ENCODE data around the gene NOP10. TPM values are rescaled to one million over a fixed set of nuclear protein-coding genes. Genes with fewer than 3 reads are reported as not detected.

The NOP10 gene
- polyA plus RNA-seq, 2 of the 4 experiments (the other 2 are of a cell fraction), result 451 to 502 TPM

DNA sequence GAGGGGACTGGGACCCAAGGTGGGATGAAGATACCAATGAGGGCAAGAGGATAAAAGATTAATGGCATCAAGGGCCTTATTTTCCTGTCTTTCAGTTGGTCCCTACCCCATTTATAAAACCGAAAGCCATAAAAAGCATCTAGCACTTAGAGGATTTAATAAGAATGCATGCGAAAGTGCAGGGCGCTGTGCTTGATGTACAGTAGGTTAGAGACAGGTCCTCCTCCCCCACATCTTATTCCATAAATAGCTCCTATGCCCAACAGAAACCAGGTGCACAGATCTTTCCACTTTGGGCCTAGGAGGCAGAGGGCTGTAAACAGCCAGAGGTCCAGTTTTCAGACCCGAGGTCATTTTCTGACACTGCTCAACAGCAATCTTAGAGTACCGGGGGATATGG is 22.9 kb upstream of the NOP10 start (continued):
- TF ChIP-seq CBX2 (IDR thresholded peaks at IDR 0.05; ENCODE audit: borderline replicate concordance, low read depth) (no peak), NR3C1 (IDR thresholded peaks at IDR 0.05) (no peak)

DNA sequence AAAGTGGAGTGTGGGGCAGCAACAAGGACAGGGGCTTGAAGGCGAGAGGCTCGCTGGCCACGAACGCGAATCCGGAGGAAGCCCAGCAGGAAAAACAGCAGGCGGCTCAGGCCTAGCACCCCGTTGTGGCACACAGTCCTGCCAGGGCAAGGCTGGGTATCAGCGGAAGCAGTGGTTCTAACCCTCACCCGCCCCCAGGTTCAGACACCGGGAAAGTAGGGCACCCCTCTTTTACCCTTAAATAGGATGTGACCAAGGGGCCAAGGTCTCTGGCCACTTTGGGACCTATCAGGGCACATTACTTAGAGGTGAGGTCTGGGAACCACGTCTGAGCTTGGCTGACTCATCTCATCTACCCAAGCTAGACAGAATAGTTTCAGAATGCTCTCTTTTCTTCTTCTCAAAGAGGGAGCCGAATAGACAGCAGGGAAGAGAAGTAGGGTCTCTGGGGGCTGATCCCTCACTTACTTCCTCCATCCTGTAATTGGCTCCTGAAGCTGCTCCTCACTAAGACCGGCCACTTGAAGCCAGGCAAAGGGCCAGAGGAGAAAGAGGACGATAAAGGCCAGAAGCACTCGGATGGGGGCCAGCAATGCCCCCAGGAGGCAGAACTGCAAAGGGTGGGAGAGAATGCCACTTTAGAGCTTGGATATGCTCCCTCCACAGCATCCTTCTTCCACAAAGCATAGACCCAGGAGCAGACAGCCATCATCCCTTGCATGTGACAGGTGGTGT is 22.3 kb upstream of the NOP10 start:
- ATAC-seq (no peak), FAIRE-seq (no peak), DNase-seq (ENCODE audit: low read depth in 1 of 2, low spot score in 1 of 2) (no peak)
- ChIA-PET CTCF (interaction anchor here (0.9 to 4.3 kb wide), 8 partner anchors 10 to 256 kb away, joined by 3 to 80 read pairs (median 20); partner anchors contain the start of genes NOP10 and NUTM1), POLR2A (interaction anchor here (2.0 kb wide), 1 partner anchor 10 kb away, joined by 9 read pairs; no protein-coding TSS in a partner anchor)
- TF ChIP-seq MYC (IDR thresholded peaks at IDR 0.05; ENCODE audit: borderline replicate concordance, low read length), result no peak
- peak overlapping the region; percentile 87 for H3K4me2 ChIP-seq
- no peaks in the 10 kb centered on the region for H3K9me3 ChIP-seq
- 91% methylated on average over 16 of the region's 16 CpGs for WGBS (ENCODE audit: missing lambda C conversion rate)
- 0 out of 3 replicates have a peak overlapping the region, but pooled peaks have one; percentile 97 for H3K4me3 ChIP-seq
- H3K4me1 ChIP-seq, result peaks cover 19% of the 10 kb centered on the region
- H3K27ac ChIP-seq, result peak overlapping the region in 1 of 2 experiments; percentile 97; a peak in 1 of 6 replicates

- H3K4me1 ChIP-seq, result peaks cover 23% of the 10 kb centered on the region
- no peak overlapping the region for H3K27ac ChIP-seq
- DNase-seq (ENCODE audit: low read depth in 1 of 2, low spot score in 1 of 2) (no peak), FAIRE-seq (no peak), ATAC-seq (no peak)
- H3K4me3 ChIP-seq, result no peak overlapping the region
- no peak overlapping the region for H3K4me2 ChIP-seq
- 95% methylated on average over 8 of the region's 8 CpGs for WGBS (ENCODE audit: missing lambda C conversion rate)
- no peak for TF ChIP-seq RFX5 (IDR thresholded peaks at IDR 0.05)
- no peak for TF ChIP-seq FOXS1 (CRISPR knock-in tag; IDR thresholded peaks at IDR 0.05)
- no peak for TF ChIP-seq KDM1A (IDR thresholded peaks at IDR 0.05; ENCODE audit: low read depth)
- no peak for TF ChIP-seq SMC3 (IDR thresholded peaks at IDR 0.05)
- no peak for TF ChIP-seq ZFP36 (IDR thresholded peaks at IDR 0.05; ENCODE audit: borderline replicate concordance, partially characterized antibody)
- no peak for TF ChIP-seq GATA3 (IDR thresholded peaks at IDR 0.05; ENCODE audit: borderline replicate concordance)
- TF ChIP-seq, protein P1, sequence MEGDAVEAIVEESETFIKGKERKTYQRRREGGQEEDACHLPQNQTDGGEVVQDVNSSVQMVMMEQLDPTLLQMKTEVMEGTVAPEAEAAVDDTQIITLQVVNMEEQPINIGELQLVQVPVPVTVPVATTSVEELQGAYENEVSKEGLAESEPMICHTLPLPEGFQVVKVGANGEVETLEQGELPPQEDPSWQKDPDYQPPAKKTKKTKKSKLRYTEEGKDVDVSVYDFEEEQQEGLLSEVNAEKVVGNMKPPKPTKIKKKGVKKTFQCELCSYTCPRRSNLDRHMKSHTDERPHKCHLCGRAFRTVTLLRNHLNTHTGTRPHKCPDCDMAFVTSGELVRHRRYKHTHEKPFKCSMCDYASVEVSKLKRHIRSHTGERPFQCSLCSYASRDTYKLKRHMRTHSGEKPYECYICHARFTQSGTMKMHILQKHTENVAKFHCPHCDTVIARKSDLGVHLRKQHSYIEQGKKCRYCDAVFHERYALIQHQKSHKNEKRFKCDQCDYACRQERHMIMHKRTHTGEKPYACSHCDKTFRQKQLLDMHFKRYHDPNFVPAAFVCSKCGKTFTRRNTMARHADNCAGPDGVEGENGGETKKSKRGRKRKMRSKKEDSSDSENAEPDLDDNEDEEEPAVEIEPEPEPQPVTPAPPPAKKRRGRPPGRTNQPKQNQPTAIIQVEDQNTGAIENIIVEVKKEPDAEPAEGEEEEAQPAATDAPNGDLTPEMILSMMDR (IDR thresholded peaks at IDR 0.05), result no peak
- no peak for TF ChIP-seq CEBPB (IDR thresholded peaks at IDR 0.05)
- TF ChIP-seq MAFK (IDR thresholded peaks at IDR 0.05; ENCODE audit: partially characterized antibody), result no peak
- TF ChIP-seq, protein P2, sequence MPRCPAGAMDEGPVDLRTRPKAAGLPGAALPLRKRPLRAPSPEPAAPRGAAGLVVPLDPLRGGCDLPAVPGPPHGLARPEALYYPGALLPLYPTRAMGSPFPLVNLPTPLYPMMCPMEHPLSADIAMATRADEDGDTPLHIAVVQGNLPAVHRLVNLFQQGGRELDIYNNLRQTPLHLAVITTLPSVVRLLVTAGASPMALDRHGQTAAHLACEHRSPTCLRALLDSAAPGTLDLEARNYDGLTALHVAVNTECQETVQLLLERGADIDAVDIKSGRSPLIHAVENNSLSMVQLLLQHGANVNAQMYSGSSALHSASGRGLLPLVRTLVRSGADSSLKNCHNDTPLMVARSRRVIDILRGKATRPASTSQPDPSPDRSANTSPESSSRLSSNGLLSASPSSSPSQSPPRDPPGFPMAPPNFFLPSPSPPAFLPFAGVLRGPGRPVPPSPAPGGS (IDR thresholded peaks at IDR 0.05), result no peak
- ChIA-PET CTCF (interaction anchor here (0.8 to 4.9 kb wide), 2 partner anchors 9 to 20 kb away, joined by 3 to 34 read pairs; partner anchors contain the start of genes NOP10 and NUTM1), POLR2A (no interaction called here)
- H3K9me3 ChIP-seq, result no peaks in the 10 kb centered on the region
Observed at GRCh38 chr15:34364041-34364440, 21.1 kb upstream of the NOP10 start.

DNA sequence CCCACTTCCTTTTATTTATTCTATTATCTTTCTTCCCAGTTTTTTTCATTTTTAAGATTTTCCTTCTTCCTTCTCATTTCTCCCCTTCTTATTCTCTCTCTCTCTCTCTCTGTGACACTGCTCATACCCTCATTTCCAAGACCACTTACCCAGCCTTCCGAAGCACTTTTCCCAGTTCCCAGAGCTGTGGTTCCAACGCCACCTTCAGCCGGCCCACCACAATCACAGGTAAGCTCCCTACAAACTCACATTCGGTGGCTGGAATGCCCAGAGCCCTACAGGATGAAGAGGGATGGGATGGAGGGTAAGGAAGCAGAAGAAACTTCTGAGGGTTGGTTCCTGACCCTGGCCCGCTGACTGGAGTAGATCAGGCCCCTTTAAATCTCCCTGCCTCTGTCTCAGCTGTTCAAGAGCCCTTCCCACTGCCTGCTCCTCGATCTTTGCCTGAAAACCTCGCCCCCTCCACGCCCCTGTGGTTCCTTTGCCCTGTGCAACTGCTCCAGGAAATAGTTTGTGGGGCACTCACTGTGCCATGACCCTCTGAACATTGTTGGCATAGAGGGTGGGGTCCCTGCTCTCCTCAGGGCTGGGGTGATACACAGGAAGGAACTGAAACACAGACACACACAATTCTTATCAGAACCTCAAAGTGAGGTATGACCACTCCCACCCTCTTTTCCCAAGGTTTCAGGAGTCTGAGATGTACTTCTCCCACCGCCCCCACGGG is 19.3 kb upstream of the NOP10 start:
- ChIA-PET CTCF (interaction anchor here (1.3 to 4.9 kb wide), 4 partner anchors 14 to 153 kb away, joined by 3 to 34 read pairs (median 5); partner anchors contain the start of genes NOP10 and NUTM1), POLR2A (no interaction called here)
- no peak overlapping the region for H3K4me3 ChIP-seq
- DNase-seq (ENCODE audit: low read depth in 1 of 2, low spot score in 1 of 2) (no peak), FAIRE-seq (no peak), ATAC-seq (no peak)
- 73% methylated on average over 10 of the region's 10 CpGs for WGBS (ENCODE audit: missing lambda C conversion rate)
- no peak overlapping the region for H3K4me2 ChIP-seq
- H3K27ac ChIP-seq, result no peak overlapping the region
- H3K4me1 ChIP-seq, result peaks cover 19% of the 10 kb centered on the region
- TF ChIP-seq GATA3 (IDR thresholded peaks at IDR 0.05; ENCODE audit: borderline replicate concordance), result no peak
- no peaks in the 10 kb centered on the region for H3K9me3 ChIP-seq

Data from A549 (cell line).